Measurements from ENCODE around the gene OPA1. TPM values are rescaled to one million over a fixed set of nuclear protein-coding genes. Genes with fewer than 3 reads are reported as not detected.

Gene OPA1
- polyA plus RNA-seq, 1 donor (not counting 4 experiments of a cell fraction or from before 2014, with no cell fraction given) = 50.1 TPM

DNA sequence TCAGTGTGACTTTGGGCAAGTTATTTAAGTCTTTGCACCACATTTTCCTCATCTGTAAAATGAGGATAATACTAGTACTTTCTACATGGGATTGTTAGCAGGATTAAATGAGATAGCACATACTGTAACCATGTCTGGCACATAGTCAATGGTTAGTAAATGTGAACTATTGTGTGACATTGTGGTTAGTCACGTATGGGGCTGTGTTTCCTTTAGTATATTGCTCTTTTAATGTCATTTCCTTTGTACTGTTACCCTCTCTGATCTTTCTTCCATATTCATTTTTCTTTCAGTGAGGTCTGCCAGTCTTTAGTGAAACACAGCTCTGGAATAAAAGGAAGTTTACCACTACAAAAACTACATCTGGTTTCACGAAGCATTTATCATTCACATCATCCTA lies 21.4 kb downstream of the OPA1 start:
- no peaks in the 10 kb centered on the region for H3K9me1 ChIP-seq (ENCODE audit: control insufficient read depth, extremely low read depth, insufficient read depth, low read length)
- H3K9me3 ChIP-seq (ENCODE audit: control insufficient read depth, low read depth, low read length) = no peaks in the 10 kb centered on the region
- no peak overlapping the region for H2AFZ ChIP-seq (ENCODE audit: control insufficient read depth, low read length)
- H3K9ac ChIP-seq (ENCODE audit: control insufficient read depth, extremely low read depth, insufficient read depth, low read length) = no peak overlapping the region
- dilution Hi-C loops (cut with MboI; ENCODE audit: extremely low pct_ligation_motif_present, low sequenced_read_pairs) = no loop called here
- H3K4me1 ChIP-seq (ENCODE audit: control insufficient read depth, extremely low read depth, insufficient read depth, low read length) = no peaks in the 10 kb centered on the region
- FAIRE-seq (no peak), DNase-seq (ENCODE audit: low read depth, low spot score) (no peak)
- no peaks in the 10 kb centered on the region for H3K27me3 ChIP-seq (ENCODE audit: control insufficient read depth, extremely low read depth, insufficient read depth, low read length)
- peaks cover 0 to 3% of the 10 kb centered on the region in 2 experiments for H3K36me3 ChIP-seq (ENCODE audit: control insufficient read depth in 2 of 2, extremely low read depth in 1 of 2, insufficient read depth in 2 of 2, low read length in 2 of 2)
- H3K4me2 ChIP-seq (ENCODE audit: control insufficient read depth, extremely low read depth, insufficient read depth, low read depth, low read length) = no peak overlapping the region
- H3K27ac ChIP-seq (ENCODE audit: control insufficient read depth, insufficient read depth, low read length) = no peak overlapping the region
- peaks cover 44% of the 10 kb centered on the region for H3K79me2 ChIP-seq (ENCODE audit: control insufficient read depth, insufficient read depth, low read length)
- H3K4me3 ChIP-seq (ENCODE audit: control insufficient read depth in 2 of 3, extremely low read depth in 1 of 3, insufficient read depth in 2 of 3, low read depth in 1 of 3, low read length in 3 of 3) = no peak overlapping the region
- TF ChIP-seq, protein P1, sequence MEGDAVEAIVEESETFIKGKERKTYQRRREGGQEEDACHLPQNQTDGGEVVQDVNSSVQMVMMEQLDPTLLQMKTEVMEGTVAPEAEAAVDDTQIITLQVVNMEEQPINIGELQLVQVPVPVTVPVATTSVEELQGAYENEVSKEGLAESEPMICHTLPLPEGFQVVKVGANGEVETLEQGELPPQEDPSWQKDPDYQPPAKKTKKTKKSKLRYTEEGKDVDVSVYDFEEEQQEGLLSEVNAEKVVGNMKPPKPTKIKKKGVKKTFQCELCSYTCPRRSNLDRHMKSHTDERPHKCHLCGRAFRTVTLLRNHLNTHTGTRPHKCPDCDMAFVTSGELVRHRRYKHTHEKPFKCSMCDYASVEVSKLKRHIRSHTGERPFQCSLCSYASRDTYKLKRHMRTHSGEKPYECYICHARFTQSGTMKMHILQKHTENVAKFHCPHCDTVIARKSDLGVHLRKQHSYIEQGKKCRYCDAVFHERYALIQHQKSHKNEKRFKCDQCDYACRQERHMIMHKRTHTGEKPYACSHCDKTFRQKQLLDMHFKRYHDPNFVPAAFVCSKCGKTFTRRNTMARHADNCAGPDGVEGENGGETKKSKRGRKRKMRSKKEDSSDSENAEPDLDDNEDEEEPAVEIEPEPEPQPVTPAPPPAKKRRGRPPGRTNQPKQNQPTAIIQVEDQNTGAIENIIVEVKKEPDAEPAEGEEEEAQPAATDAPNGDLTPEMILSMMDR (optimal IDR thresholded peaks at IDR 0.05 in 1 of 3, IDR thresholded peaks at IDR 0.05 in 1 of 3, conservative IDR thresholded peaks at IDR 0.05 in 1 of 3; ENCODE audit: extremely low read depth in 1 of 3, insufficient read depth in 2 of 3, low read length in 3 of 3) = no peak
- no peak for TF ChIP-seq EZH2 (IDR thresholded peaks at IDR 0.05; ENCODE audit: low read length)
- H4K20me1 ChIP-seq (ENCODE audit: control insufficient read depth, extremely low read depth, insufficient read depth, low read length) = no peaks in the 10 kb centered on the region

DNA sequence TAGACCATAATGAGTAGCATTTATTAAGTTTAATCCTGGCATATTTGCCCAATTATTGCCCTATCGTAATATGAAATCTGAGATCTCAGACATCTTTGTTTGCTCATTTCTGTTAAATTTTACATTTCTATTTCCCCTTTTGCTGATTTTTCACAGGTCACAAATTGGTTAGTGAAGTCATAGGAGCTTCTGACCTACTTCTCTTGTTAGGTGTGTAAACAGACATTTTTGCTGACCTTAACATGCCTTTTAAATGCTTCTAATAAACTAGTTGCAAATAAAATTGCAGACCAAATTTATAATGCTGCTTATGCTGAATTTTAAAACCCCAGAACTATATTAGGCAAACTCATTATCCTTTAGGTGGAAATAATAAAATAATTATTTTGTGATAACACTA lies 24.6 kb downstream of the OPA1 start:
- Histone ChIP-seq H3K9me1 (ENCODE audit: control insufficient read depth, extremely low read depth, insufficient read depth, low read length) (no peaks in the 10 kb centered on the region), H3K4me2 (ENCODE audit: control insufficient read depth, extremely low read depth, insufficient read depth, low read depth, low read length) (no peak overlapping the region), H3K9me3 (ENCODE audit: control insufficient read depth, low read depth, low read length) (no peaks in the 10 kb centered on the region), H3K4me1 (ENCODE audit: control insufficient read depth, extremely low read depth, insufficient read depth, low read length) (no peaks in the 10 kb centered on the region), H3K4me3 (ENCODE audit: control insufficient read depth in 2 of 3, extremely low read depth in 1 of 3, insufficient read depth in 2 of 3, low read depth in 1 of 3, low read length in 3 of 3) (no peak overlapping the region), H2AFZ (ENCODE audit: control insufficient read depth, low read length) (no peak overlapping the region), H4K20me1 (ENCODE audit: control insufficient read depth, extremely low read depth, insufficient read depth, low read length) (no peaks in the 10 kb centered on the region), H3K27me3 (ENCODE audit: control insufficient read depth, extremely low read depth, insufficient read depth, low read length) (no peaks in the 10 kb centered on the region), H3K79me2 (ENCODE audit: control insufficient read depth, insufficient read depth, low read length) (peaks cover 22% of the 10 kb centered on the region), H3K27ac (ENCODE audit: control insufficient read depth, insufficient read depth, low read length) (no peak overlapping the region), H3K36me3 (ENCODE audit: control insufficient read depth in 2 of 2, extremely low read depth in 1 of 2, insufficient read depth in 2 of 2, low read length in 2 of 2) (peaks cover 0 to 6% of the 10 kb centered on the region in 2 experiments), H3K9ac (ENCODE audit: control insufficient read depth, extremely low read depth, insufficient read depth, low read length) (no peak overlapping the region)
- DNase-seq (ENCODE audit: low read depth, low spot score) (no peak), FAIRE-seq (no peak)
- TF ChIP-seq, protein P1 (optimal IDR thresholded peaks at IDR 0.05 in 1 of 3, IDR thresholded peaks at IDR 0.05 in 1 of 3, conservative IDR thresholded peaks at IDR 0.05 in 1 of 3; ENCODE audit: extremely low read depth in 1 of 3, insufficient read depth in 2 of 3, low read length in 3 of 3) = no peak
- no peak for TF ChIP-seq EZH2 (IDR thresholded peaks at IDR 0.05; ENCODE audit: low read length)
- dilution Hi-C loops (cut with MboI; ENCODE audit: extremely low pct_ligation_motif_present, low sequenced_read_pairs) = no loop called here
